Measurements from ENCODE around the gene EPHA7.

GRCh38 chr6:93454533-93454932, 35.2 kb upstream of the EPHA7 start:
- TF ChIP-seq ATF2 (CRISPR knock-in tag; IDR thresholded peaks at IDR 0.05; ENCODE audit: borderline replicate concordance, low read depth) (no peak), CBFB (CRISPR knock-in tag; IDR thresholded peaks at IDR 0.05; ENCODE audit: low read depth) (no peak), ZNF121 (CRISPR knock-in tag; IDR thresholded peaks at IDR 0.05) (no peak)
- TF ChIP-seq, protein P1, sequence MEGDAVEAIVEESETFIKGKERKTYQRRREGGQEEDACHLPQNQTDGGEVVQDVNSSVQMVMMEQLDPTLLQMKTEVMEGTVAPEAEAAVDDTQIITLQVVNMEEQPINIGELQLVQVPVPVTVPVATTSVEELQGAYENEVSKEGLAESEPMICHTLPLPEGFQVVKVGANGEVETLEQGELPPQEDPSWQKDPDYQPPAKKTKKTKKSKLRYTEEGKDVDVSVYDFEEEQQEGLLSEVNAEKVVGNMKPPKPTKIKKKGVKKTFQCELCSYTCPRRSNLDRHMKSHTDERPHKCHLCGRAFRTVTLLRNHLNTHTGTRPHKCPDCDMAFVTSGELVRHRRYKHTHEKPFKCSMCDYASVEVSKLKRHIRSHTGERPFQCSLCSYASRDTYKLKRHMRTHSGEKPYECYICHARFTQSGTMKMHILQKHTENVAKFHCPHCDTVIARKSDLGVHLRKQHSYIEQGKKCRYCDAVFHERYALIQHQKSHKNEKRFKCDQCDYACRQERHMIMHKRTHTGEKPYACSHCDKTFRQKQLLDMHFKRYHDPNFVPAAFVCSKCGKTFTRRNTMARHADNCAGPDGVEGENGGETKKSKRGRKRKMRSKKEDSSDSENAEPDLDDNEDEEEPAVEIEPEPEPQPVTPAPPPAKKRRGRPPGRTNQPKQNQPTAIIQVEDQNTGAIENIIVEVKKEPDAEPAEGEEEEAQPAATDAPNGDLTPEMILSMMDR (IDR thresholded peaks at IDR 0.05): no peak
